ENCODE data around the gene GARIN1A.
"Not testable (repeated sequence)": the region's sequence is repeated elsewhere in the genome, so short reads cannot be mapped to it uniquely, and the experiment has no call there.

Gene GARIN1A

GRCh38 chr7:128683738-128684137 is 11.6 kb downstream of the GARIN1A start:
- not testable (repeated sequence) for H3K23ac ChIP-seq (ENCODE audit: low read length); H3K18ac ChIP-seq (ENCODE audit: low read length); H4K91ac ChIP-seq (ENCODE audit: low read depth, low read length); H3K27me3 ChIP-seq (ENCODE audit: insufficient read depth, low read length); H2BK120ac ChIP-seq (ENCODE audit: insufficient read depth, low read length, poor library complexity); H3K4me2 ChIP-seq (ENCODE audit: low read length); H3K79me2 ChIP-seq (ENCODE audit: control insufficient read depth, insufficient read depth, low read length, poor library complexity); H4K8ac ChIP-seq (ENCODE audit: low read depth, low read length); H2AK5ac ChIP-seq (ENCODE audit: low read length); H2BK5ac ChIP-seq (ENCODE audit: low read depth, low read length, poor library complexity); H4K12ac ChIP-seq (ENCODE audit: low read depth, low read length); H3K79me1 ChIP-seq (ENCODE audit: low read length); H3K9ac ChIP-seq (ENCODE audit: low read length); H2AFZ ChIP-seq (ENCODE audit: insufficient read depth, low read length, poor library complexity); H3K27ac ChIP-seq (ENCODE audit: low read depth, low read length); H3K4ac ChIP-seq (ENCODE audit: low read depth, low read length); DNase-seq; H2BK12ac ChIP-seq (ENCODE audit: low read length); H3K9me3 ChIP-seq (ENCODE audit: insufficient read depth, low read depth, low read length); H3K14ac ChIP-seq (ENCODE audit: low read length); H3K4me3 ChIP-seq (ENCODE audit: low read depth, low read length); H3K4me1 ChIP-seq (ENCODE audit: control insufficient read depth in 1 of 2, insufficient read depth in 2 of 2, low read length in 2 of 2); H3K36me3 ChIP-seq (ENCODE audit: control insufficient read depth in 1 of 2, insufficient read depth in 2 of 2, low read length in 2 of 2)
- WGBS (ENCODE audit: extremely low coverage, insufficient coverage, insufficient read length) = no CpG with 5 or more reads among the region's 4 CpGs

- no CpG with 5 or more reads among the region's 3 CpGs for WGBS (ENCODE audit: extremely low coverage, insufficient coverage, insufficient read length)
- Histone ChIP-seq H3K23ac (ENCODE audit: low read length) (no peak overlapping the region), H3K36me3 (ENCODE audit: control insufficient read depth in 1 of 2, insufficient read depth in 2 of 2, low read length in 2 of 2) (no peaks in the 10 kb centered on the region), H3K79me1 (ENCODE audit: low read length) (no peaks in the 10 kb centered on the region), H3K4me3 (ENCODE audit: low read depth, low read length) (no peak overlapping the region), H3K27ac (ENCODE audit: low read depth, low read length) (no peak overlapping the region), H3K4me1 (ENCODE audit: control insufficient read depth in 1 of 2, insufficient read depth in 2 of 2, low read length in 2 of 2) (no peaks in the 10 kb centered on the region), H3K9me3 (ENCODE audit: insufficient read depth, low read depth, low read length) (no peaks in the 10 kb centered on the region), H2AFZ (ENCODE audit: insufficient read depth, low read length, poor library complexity) (no peak overlapping the region), H3K9ac (ENCODE audit: low read length) (no peak overlapping the region), H2AK5ac (ENCODE audit: low read length) (no peak overlapping the region), H4K91ac (ENCODE audit: low read depth, low read length) (no peak overlapping the region), H3K27me3 (ENCODE audit: insufficient read depth, low read length) (no peaks in the 10 kb centered on the region), H2BK12ac (ENCODE audit: low read length) (no peak overlapping the region), H3K14ac (ENCODE audit: low read length) (no peak overlapping the region), H4K12ac (ENCODE audit: low read depth, low read length) (no peak overlapping the region), H4K8ac (ENCODE audit: low read depth, low read length) (no peak overlapping the region), H3K79me2 (ENCODE audit: control insufficient read depth, insufficient read depth, low read length, poor library complexity) (no peaks in the 10 kb centered on the region), H3K4me2 (ENCODE audit: low read length) (no peak overlapping the region), H2BK120ac (ENCODE audit: insufficient read depth, low read length, poor library complexity) (no peak overlapping the region), H2BK5ac (ENCODE audit: low read depth, low read length, poor library complexity) (no peak overlapping the region), H3K18ac (ENCODE audit: low read length) (no peak overlapping the region), H3K4ac (ENCODE audit: low read depth, low read length) (no peak overlapping the region)
- DNase-seq = peak; percentile 38 to 63
Observed at GRCh38 chr7:128687131-128687530, 15.0 kb downstream of the GARIN1A start.

- Histone ChIP-seq H3K4ac (ENCODE audit: low read depth, low read length) (no peak overlapping the region), H2AK5ac (ENCODE audit: low read length) (no peak overlapping the region), H3K9me3 (ENCODE audit: insufficient read depth, low read depth, low read length) (peaks cover 2% of the 10 kb centered on the region), H3K9ac (ENCODE audit: low read length) (no peak overlapping the region), H3K27ac (ENCODE audit: low read depth, low read length) (no peak overlapping the region), H4K8ac (ENCODE audit: low read depth, low read length) (no peak overlapping the region), H3K4me1 (ENCODE audit: control insufficient read depth in 1 of 2, insufficient read depth in 2 of 2, low read length in 2 of 2) (no peaks in the 10 kb centered on the region), H3K79me1 (ENCODE audit: low read length) (no peaks in the 10 kb centered on the region), H4K91ac (ENCODE audit: low read depth, low read length) (no peak overlapping the region), H2BK120ac (ENCODE audit: insufficient read depth, low read length, poor library complexity) (no peak overlapping the region), H2AFZ (ENCODE audit: insufficient read depth, low read length, poor library complexity) (no peak overlapping the region), H3K4me3 (ENCODE audit: low read depth, low read length) (no peak overlapping the region), H3K27me3 (ENCODE audit: insufficient read depth, low read length) (no peaks in the 10 kb centered on the region), H3K14ac (ENCODE audit: low read length) (no peak overlapping the region), H3K4me2 (ENCODE audit: low read length) (no peak overlapping the region), H3K36me3 (ENCODE audit: control insufficient read depth in 1 of 2, insufficient read depth in 2 of 2, low read length in 2 of 2) (no peaks in the 10 kb centered on the region), H3K23ac (ENCODE audit: low read length) (no peak overlapping the region), H3K79me2 (ENCODE audit: control insufficient read depth, insufficient read depth, low read length, poor library complexity) (no peaks in the 10 kb centered on the region), H2BK12ac (ENCODE audit: low read length) (no peak overlapping the region), H2BK5ac (ENCODE audit: low read depth, low read length, poor library complexity) (no peak overlapping the region), H3K18ac (ENCODE audit: low read length) (no peak overlapping the region), H4K12ac (ENCODE audit: low read depth, low read length) (no peak overlapping the region)
- no CpG with 5 or more reads among the region's 5 CpGs for WGBS (ENCODE audit: extremely low coverage, insufficient coverage, insufficient read length)
- no peak for DNase-seq
Observed at GRCh38 chr7:128688492-128688891, 16.4 kb downstream of the GARIN1A start.

- H4K12ac ChIP-seq (ENCODE audit: low read depth, low read length); H2AFZ ChIP-seq (ENCODE audit: insufficient read depth, low read length, poor library complexity); H3K9me3 ChIP-seq (ENCODE audit: insufficient read depth, low read depth, low read length); H2AK5ac ChIP-seq (ENCODE audit: low read length); H3K79me2 ChIP-seq (ENCODE audit: control insufficient read depth, insufficient read depth, low read length, poor library complexity); H3K9ac ChIP-seq (ENCODE audit: low read length); H3K4me3 ChIP-seq (ENCODE audit: low read depth, low read length); H3K4me1 ChIP-seq (ENCODE audit: control insufficient read depth in 1 of 2, insufficient read depth in 2 of 2, low read length in 2 of 2); H3K23ac ChIP-seq (ENCODE audit: low read length); H2BK12ac ChIP-seq (ENCODE audit: low read length); H3K36me3 ChIP-seq (ENCODE audit: control insufficient read depth in 1 of 2, insufficient read depth in 2 of 2, low read length in 2 of 2); H4K8ac ChIP-seq (ENCODE audit: low read depth, low read length); H3K4ac ChIP-seq (ENCODE audit: low read depth, low read length); H3K79me1 ChIP-seq (ENCODE audit: low read length); H3K14ac ChIP-seq (ENCODE audit: low read length); DNase-seq; H3K18ac ChIP-seq (ENCODE audit: low read length); H4K91ac ChIP-seq (ENCODE audit: low read depth, low read length); H2BK5ac ChIP-seq (ENCODE audit: low read depth, low read length, poor library complexity); H3K4me2 ChIP-seq (ENCODE audit: low read length); H2BK120ac ChIP-seq (ENCODE audit: insufficient read depth, low read length, poor library complexity); H3K27me3 ChIP-seq (ENCODE audit: insufficient read depth, low read length); H3K27ac ChIP-seq (ENCODE audit: low read depth, low read length): not testable (repeated sequence)
- no CpG with 5 or more reads among the region's 59 CpGs for WGBS (ENCODE audit: extremely low coverage, insufficient coverage, insufficient read length)
Observed at GRCh38 chr7:128689161-128689935, 17.3 kb downstream of the GARIN1A start.
